Loucy (cell line): Measurements from ENCODE around the gene CD38.
A peak's percentile ranks its signal among the peaks of the same experiment; 100 is the strongest.

ENCODE experiments used
- H2AFZ ChIP-seq: fragments of 200-600 bp; sonication (generic); 2 replicates; pipeline ENCODE4 v1.6.0; 2016; ENCODE audit warnings: antibody characterized with exemption, mild to moderate bottlenecking, low read length, moderate library complexity
- H3F3A ChIP-seq: fragments of 200-600 bp; 2 replicates; pipeline ENCODE4 v1.6.0; 2016; ENCODE audit warnings: antibody characterized with exemption, low read depth, mild to moderate bottlenecking
- H3K27me3 ChIP-seq: fragments of 200-600 bp; sonication (generic); 2 replicates; pipeline ENCODE4 v1.6.1; 2014; ENCODE audit warnings: low read length, mild to moderate bottlenecking; ENCODE audit not compliant: insufficient read depth, poor library complexity, severe bottlenecking
- H3K36me3 ChIP-seq: fragments of 200-600 bp; sonication (generic); 2 replicates; pipeline ENCODE4 v1.6.1; 2016; ENCODE audit warnings: low read length; ENCODE audit not compliant: insufficient read depth
- H3K4me1 ChIP-seq: fragments of 200-600 bp; sonication (generic); 2 replicates; pipeline ENCODE4 v1.5.1; 2014; ENCODE audit warnings: low read length, mild to moderate bottlenecking; ENCODE audit not compliant: insufficient read depth, poor library complexity, severe bottlenecking
- H3K4me2 ChIP-seq: fragments of 200-600 bp; sonication (generic); 2 replicates; pipeline ENCODE4 v1.6.0; 2014; ENCODE audit warnings: antibody characterized with exemption, low read length, low read depth, mild to moderate bottlenecking; ENCODE audit not compliant: poor library complexity, severe bottlenecking
- H3K4me3 ChIP-seq: fragments of 200-600 bp; sonication (generic); 2 replicates; pipeline ENCODE4 v1.5.1; 2014; ENCODE audit warnings: low read length, mild to moderate bottlenecking, mixed read lengths; ENCODE audit not compliant: poor library complexity, severe bottlenecking
- H3K79me2 ChIP-seq: fragments of 200-600 bp; sonication (generic); 2 replicates; pipeline ENCODE4 v1.6.1; 2014; ENCODE audit warnings: low read length; ENCODE audit not compliant: insufficient read depth
- H3K9ac ChIP-seq: fragments of 200-600 bp; sonication (generic); 2 replicates; pipeline ENCODE4 v1.6.0; 2014; ENCODE audit warnings: mild to moderate bottlenecking, low read depth, low read length, moderate library complexity; ENCODE audit not compliant: poor library complexity, severe bottlenecking
- H3K9me2 ChIP-seq: fragments of 200-600 bp; sonication (generic); replicated peaks from 2 replicates; pipeline ENCODE4 v1.6.1; 2016; ENCODE audit warnings: low read depth, low read length, mixed read lengths
- H3K9me3 ChIP-seq: fragments of 200-600 bp; sonication (generic); 2 replicates; pipeline ENCODE4 v1.6.1; 2014; ENCODE audit warnings: mild to moderate bottlenecking, antibody characterized with exemption, low read length, low read depth; ENCODE audit not compliant: insufficient read depth
- H4K20me1 ChIP-seq: fragments of 200-600 bp; sonication (generic); 2 replicates; pipeline ENCODE4 v1.6.0; 2014; ENCODE audit warnings: antibody characterized with exemption, low read length, mild to moderate bottlenecking; ENCODE audit not compliant: insufficient read depth, poor library complexity, severe bottlenecking
- EZH2phosphoT487 ChIP-seq: fragments of 200-600 bp; IDR thresholded peaks from 2 replicates; pipeline ENCODE4 v1.6.1; 2018; ENCODE audit warnings: antibody characterized with exemption, mild to moderate bottlenecking, moderate library complexity, borderline replicate concordance
- TF ChIP-seq, protein P1 (sequence below): fragments of 200-600 bp; sonication (generic); conservative IDR thresholded peaks from 2 replicates; pipeline ENCODE4 v1.5.1; 2014; ENCODE audit warnings: mild to moderate bottlenecking, antibody characterized with exemption, low read length

Gene CD38

GRCh38 chr4:15738877-15739276 lies 39.3 kb upstream of the CD38 start:
- H2AFZ ChIP-seq = peak overlapping the region; percentile 69
- H3K4me1 ChIP-seq = peaks cover 54% of the 10 kb centered on the region

DNA sequence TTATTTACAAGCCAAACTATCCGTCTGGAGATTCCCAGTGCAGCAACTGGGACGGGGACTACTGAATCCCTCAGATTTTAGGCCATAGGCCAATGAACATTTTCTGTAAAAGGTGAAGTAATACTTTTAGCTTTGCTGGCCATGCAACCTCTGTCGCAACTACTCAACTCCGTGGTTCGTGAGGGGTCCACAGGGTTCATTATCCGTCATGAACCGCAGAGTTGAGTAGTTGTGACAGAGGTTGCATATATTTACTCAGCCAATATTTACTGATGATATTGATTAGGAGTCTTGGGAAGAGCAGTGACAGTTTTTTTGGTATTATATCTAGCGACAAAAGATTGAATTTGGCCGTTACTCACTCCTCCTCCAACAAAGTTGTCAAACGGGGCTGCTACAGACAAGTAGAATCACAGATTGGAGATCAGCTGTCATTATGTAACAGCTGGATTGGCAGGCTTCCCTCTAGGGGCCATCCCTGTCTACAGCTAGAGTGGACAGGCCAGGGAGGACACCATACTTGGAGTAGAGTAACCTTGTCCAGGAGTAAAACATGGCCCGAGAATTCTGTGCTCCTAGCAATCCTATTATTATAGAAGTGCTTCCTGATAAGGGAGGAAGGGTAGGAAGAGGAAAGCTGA lies 37.2 kb upstream of the CD38 start:
- H3K9me3 ChIP-seq = peaks cover 5% of the 10 kb centered on the region; the same call in 1 of the 2 replicates
- no peak overlapping the region for H3K4me2 ChIP-seq
- no peaks in the 10 kb centered on the region for H4K20me1 ChIP-seq
- H3K9me2 ChIP-seq = no peaks in the 10 kb centered on the region
- no peak overlapping the region for H3K9ac ChIP-seq
- H3K4me1 ChIP-seq = peaks cover 46% of the 10 kb centered on the region
- TF ChIP-seq, protein P1, sequence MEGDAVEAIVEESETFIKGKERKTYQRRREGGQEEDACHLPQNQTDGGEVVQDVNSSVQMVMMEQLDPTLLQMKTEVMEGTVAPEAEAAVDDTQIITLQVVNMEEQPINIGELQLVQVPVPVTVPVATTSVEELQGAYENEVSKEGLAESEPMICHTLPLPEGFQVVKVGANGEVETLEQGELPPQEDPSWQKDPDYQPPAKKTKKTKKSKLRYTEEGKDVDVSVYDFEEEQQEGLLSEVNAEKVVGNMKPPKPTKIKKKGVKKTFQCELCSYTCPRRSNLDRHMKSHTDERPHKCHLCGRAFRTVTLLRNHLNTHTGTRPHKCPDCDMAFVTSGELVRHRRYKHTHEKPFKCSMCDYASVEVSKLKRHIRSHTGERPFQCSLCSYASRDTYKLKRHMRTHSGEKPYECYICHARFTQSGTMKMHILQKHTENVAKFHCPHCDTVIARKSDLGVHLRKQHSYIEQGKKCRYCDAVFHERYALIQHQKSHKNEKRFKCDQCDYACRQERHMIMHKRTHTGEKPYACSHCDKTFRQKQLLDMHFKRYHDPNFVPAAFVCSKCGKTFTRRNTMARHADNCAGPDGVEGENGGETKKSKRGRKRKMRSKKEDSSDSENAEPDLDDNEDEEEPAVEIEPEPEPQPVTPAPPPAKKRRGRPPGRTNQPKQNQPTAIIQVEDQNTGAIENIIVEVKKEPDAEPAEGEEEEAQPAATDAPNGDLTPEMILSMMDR = no peak
- TF ChIP-seq EZH2phosphoT487 = no peak
- no peaks in the 10 kb centered on the region for H3K27me3 ChIP-seq
- H2AFZ ChIP-seq = no peak overlapping the region
- H3K4me3 ChIP-seq = no peak overlapping the region
- no peaks in the 10 kb centered on the region for H3K79me2 ChIP-seq
- H3F3A ChIP-seq = no peaks in the 10 kb centered on the region; the same call in 1 of the 2 replicates
- H3K36me3 ChIP-seq = no peaks in the 10 kb centered on the region

More at GRCh38 chr4:15738877-15739276, 39.3 kb upstream of the CD38 start:
- H3F3A ChIP-seq = no peaks in the 10 kb centered on the region; the same call in 1 of the 2 replicates
- peak overlapping the region; percentile 36 for H3K9ac ChIP-seq
- H3K4me3 ChIP-seq = no peak overlapping the region
- H3K9me2 ChIP-seq = no peaks in the 10 kb centered on the region
- peak overlapping the region; percentile 36 for H3K4me2 ChIP-seq
- no peaks in the 10 kb centered on the region for H3K36me3 ChIP-seq
- H4K20me1 ChIP-seq = no peaks in the 10 kb centered on the region
- H3K79me2 ChIP-seq = no peaks in the 10 kb centered on the region
- H3K9me3 ChIP-seq = peaks cover 5% of the 10 kb centered on the region; the same call in 1 of the 2 replicates
- no peak for TF ChIP-seq EZH2phosphoT487
- TF ChIP-seq, protein P1 = no peak
- no peaks in the 10 kb centered on the region for H3K27me3 ChIP-seq

- no peaks in the 10 kb centered on the region for H3K36me3 ChIP-seq
- no peak overlapping the region for H3K9ac ChIP-seq
- no peaks in the 10 kb centered on the region for H3K79me2 ChIP-seq
- no peak overlapping the region for H3K4me3 ChIP-seq
- H2AFZ ChIP-seq = no peak overlapping the region
- no peaks in the 10 kb centered on the region for H3K9me2 ChIP-seq
- no peaks in the 10 kb centered on the region; the same call in 1 of the 2 replicates for H3F3A ChIP-seq
- no peaks in the 10 kb centered on the region for H3K27me3 ChIP-seq
- no peaks in the 10 kb centered on the region for H4K20me1 ChIP-seq
- peaks cover 39% of the 10 kb centered on the region for H3K4me1 ChIP-seq
- TF ChIP-seq EZH2phosphoT487 = no peak
- TF ChIP-seq, protein P1 = no peak
- peaks cover 5% of the 10 kb centered on the region; the same call in 1 of the 2 replicates for H3K9me3 ChIP-seq
- H3K4me2 ChIP-seq = no peak overlapping the region
These were observed 36.0 kb upstream of the CD38 start for GRCh38 chr4:15742083-15742582.
